K562 (cell line): ENCODE data around the gene DGCR6L. TPM values are rescaled to one million over a fixed set of nuclear protein-coding genes. Genes with fewer than 3 reads are reported as not detected.

Experiments used
- E2F4 ChIP-seq: sonication (generic); formaldehyde crosslinking; IDR thresholded peaks from 2 replicates; pipeline ENCODE4 v1.8.0; 2022; ENCODE audit warnings: mild to moderate bottlenecking, low read depth, missing genetic modification reagents
- ETV6 ChIP-seq, 3 experiments: fragments of 150-350 bp in 1 of 3; sonication (generic) in 1 of 3; formaldehyde crosslinking in 1 of 3; IDR thresholded peaks; 2 replicates each; pipeline versions ENCODE4 v1.6.1 to v1.8.0; 2014 to 2022; ENCODE audit warnings: borderline replicate concordance in 2 of 3, low read depth in 2 of 3, antibody characterized with exemption in 1 of 3, low read length in 1 of 3, mild to moderate bottlenecking in 1 of 3, missing genetic modification reagents in 1 of 3
- FUS ChIP-seq: fragments of 200-400 bp; formaldehyde crosslinking; optimal IDR thresholded peaks from 2 replicates; pipeline ENCODE3; 2017; ENCODE audit warnings: low read depth, low read length
- HES1 ChIP-seq: fragments of 450-650 bp; IDR thresholded peaks from 2 replicates; pipeline ENCODE4 v1.6.1; 2016; ENCODE audit warnings: low read depth, mild to moderate bottlenecking, moderate library complexity
- KLF13 ChIP-seq: fragments of 450-650 bp; IDR thresholded peaks from 2 replicates; pipeline ENCODE4 v1.6.1; 2016; ENCODE audit warnings: missing genetic modification characterization, low read depth, mild to moderate bottlenecking, missing compliant biosample characterization, moderate library complexity, borderline replicate concordance
- MYC ChIP-seq, 2 experiments: fragments of 250-450 bp in 1 of 2; sonication (Bioruptor Pico) in 1 of 2; IDR thresholded peaks; 2 replicates each; pipeline versions ENCODE4 v1.5.1 to v1.6.1; 2012 to 2021; ENCODE audit warnings: low read depth in 2 of 2, borderline replicate concordance in 1 of 2, improper control_type of control experiment in 1 of 2, low read length in 1 of 2, mild to moderate bottlenecking in 1 of 2, moderate library complexity in 1 of 2
- NBN ChIP-seq: fragments of 450-650 bp; IDR thresholded peaks from 2 replicates; pipeline ENCODE4 v1.6.1; 2016; ENCODE audit warnings: low read depth, mild to moderate bottlenecking
- NCOA1 ChIP-seq: fragments of 450-650 bp; IDR thresholded peaks from 2 replicates; pipeline ENCODE4 v1.6.1; 2016; ENCODE audit warnings: low read depth
- PPARD ChIP-seq: fragments of 250-450 bp; sonication (Bioruptor Pico); IDR thresholded peaks from 2 replicates; pipeline ENCODE4 v1.8.0; 2022; ENCODE audit warnings: inconsistent platforms, mild to moderate bottlenecking, moderate library complexity
- PTRF ChIP-seq: fragments of 450-650 bp; IDR thresholded peaks from 2 replicates; pipeline ENCODE4 v1.6.1; 2016; ENCODE audit warnings: mild to moderate bottlenecking, missing genetic modification characterization, missing compliant biosample characterization
- RBBP5 ChIP-seq: fragments of 200-600 bp; sonication (generic); IDR thresholded peaks from 2 replicates; pipeline ENCODE4 v1.6.1; 2012; ENCODE audit warnings: borderline replicate concordance, mild to moderate bottlenecking, low read length, control low read depth, inconsistent platforms; ENCODE audit not compliant: insufficient read depth, poor library complexity, severe bottlenecking
- TAF15 ChIP-seq: fragments of 200-400 bp; formaldehyde crosslinking; IDR thresholded peaks from 2 replicates; pipeline ENCODE4 v1.6.1; 2017; ENCODE audit warnings: mild to moderate bottlenecking, low read depth, low read length, moderate library complexity
- TAL1 ChIP-seq: fragments of 450-650 bp; IDR thresholded peaks from 2 replicates; pipeline ENCODE4 v1.6.1; 2016; ENCODE audit warnings: mild to moderate bottlenecking
- TSC22D4 ChIP-seq: fragments of 450-650 bp; IDR thresholded peaks from 2 replicates; pipeline ENCODE4 v1.6.1; 2016; ENCODE audit warnings: missing genetic modification characterization, missing biosample characterization, control low read depth
- USF2 ChIP-seq: sonication (generic); formaldehyde crosslinking; IDR thresholded peaks from 2 replicates; pipeline ENCODE4 v1.5.0; 2020; ENCODE audit warnings: missing genetic modification reagents
- ZC3H8 ChIP-seq: fragments of 450-650 bp; IDR thresholded peaks from 2 replicates; pipeline ENCODE4 v1.6.1; 2017
- ZNF184 ChIP-seq: sonication (generic); formaldehyde crosslinking; IDR thresholded peaks from 2 replicates; pipeline ENCODE4 v1.5.0; 2020; ENCODE audit warnings: missing genetic modification reagents
- ZNF212 ChIP-seq: fragments of 450-650 bp; formaldehyde crosslinking; IDR thresholded peaks from 2 replicates; pipeline ENCODE4 v1.4.0; 2020; ENCODE audit warnings: mild to moderate bottlenecking
- ZNF280B ChIP-seq: fragments of 250-450 bp; sonication (Bioruptor Pico); IDR thresholded peaks from 2 replicates; pipeline ENCODE4 v1.5.1; 2021; ENCODE audit warnings: mild to moderate bottlenecking
- ZNF431 ChIP-seq: sonication (generic); formaldehyde crosslinking; IDR thresholded peaks from 2 replicates; pipeline ENCODE4 v1.8.0; 2022; ENCODE audit warnings: mild to moderate bottlenecking, missing genetic modification reagents
- ZNF445 ChIP-seq: fragments of 250-450 bp; sonication (Bioruptor Pico); IDR thresholded peaks from 2 replicates; pipeline ENCODE4 v1.4.0; 2020; ENCODE audit warnings: low read depth, mild to moderate bottlenecking, moderate library complexity
- polyA plus RNA-seq, 8 experiments: library from polyadenylated mRNA; depleted of rRNA in 4 of 8; stranded (reverse) in 5 of 8; unstranded in 3 of 8; fragments of >200 nt; fragmentation: Nextera tagmentation in 2 of 8; fragmentation: Illumina TruSeq in 1 of 8; extraction: Ambion mirVana in 2 of 8; extraction: Trizol in 1 of 8; gene quantifications; 2 replicates each; pipeline versions ENCODE4 v1.2.1 to v1.2.3, GENCODE V29; 2011 to 2014; ENCODE audit warnings: inconsistent platforms in 1 of 8, missing spikeins in 1 of 8
- total RNA-seq, 7 experiments: library from RNA; depleted of rRNA in 6 of 7; stranded (reverse); fragments of >200 nt in 6 of 7; fragmentation: Illumina TruSeq in 2 of 7; extraction: Trizol in 2 of 7; gene quantifications; 2 replicates each; pipeline versions ENCODE4 v1.2.1 to v1.2.3, GENCODE V29; 2011 to 2021; ENCODE audit warnings: low replicate concordance in 1 of 7

DGCR6L gene
- total and polyA plus RNA-seq, 9 of the 15 experiments (the other 6 are each of a cell fraction or from before 2014, with no cell fraction given) = 3.6 to 151 (median 51.0) TPM

GRCh38 chr22:20319745-20320658, at the start of gene DGCR6L (continued):
- TF ChIP-seq ZNF184 (CRISPR knock-in tag) (no peak), TAF15 (no peak), RBBP5 (peak; percentile 100), TAL1 (no peak), FUS (peak; percentile 57), NBN (0 out of 2 replicates have a peak, but pooled peaks have one; percentile 16), TSC22D4 (tag) (no peak), ZNF445 (CRISPR knock-in tag) (0 out of 2 replicates have a peak, but pooled peaks have one; percentile 10), ZNF280B (CRISPR knock-in tag) (peak; percentile 79), KLF13 (tag) (peak; percentile 98), E2F4 (CRISPR knock-in tag) (peak; percentile 77), HES1 (no peak; the same call in 1 of the 2 replicates), ZC3H8 (no peak), PPARD (CRISPR knock-in tag) (no peak), NCOA1 (peak; percentile 63; the same call in 1 of the 2 replicates), ETV6 (IDR thresholded peaks at IDR 0.05; ENCODE audit: borderline replicate concordance in 1 of 2, low read depth in 2 of 2, low read length in 1 of 2) (peak; percentile 24 to 26; a peak in 1 of 4 replicates), ETV6 (CRISPR knock-in tag; IDR thresholded peaks at IDR 0.05; ENCODE audit: borderline replicate concordance) (no peak), USF2 (CRISPR knock-in tag) (peak; percentile 14; the same call in 1 of the 2 replicates), ZNF431 (CRISPR knock-in tag) (no peak), ZNF212 (CRISPR knock-in tag) (peak; percentile 89), MYC (IDR thresholded peaks at IDR 0.05; ENCODE audit: low read depth, low read length) (peak; percentile 91), MYC (CRISPR knock-in tag; IDR thresholded peaks at IDR 0.05; ENCODE audit: borderline replicate concordance, low read depth) (peak; percentile 96), PTRF (tag) (no peak)
